ENCODE data around the gene SNX11.
"Not testable (repeated sequence)": the region's sequence is repeated elsewhere in the genome, so short reads cannot be mapped to it uniquely, and the experiment has no call there.

The SNX11 gene

GRCh38 chr17:48107137-48108055, at the start of gene SNX11:
Gene SNX11, plus strand, starts transcription at chr17:48107766. Its CDS starts 4,278 bp downstream, at chr17:48112044.
- DNase-seq = peak; percentile 94 to 96

GRCh38 chr17:48058393-48059124, 49.0 kb upstream of the SNX11 start:
- DNase-seq = no peak

- no peak for DNase-seq
Observed at GRCh38 chr17:48059125-48059668, 48.4 kb upstream of the SNX11 start.

- no peak for DNase-seq
Observed at GRCh38 chr17:48060249-48060648, 47.3 kb upstream of the SNX11 start.

- DNase-seq = no peak
Observed at GRCh38 chr17:48062273-48062672, 45.3 kb upstream of the SNX11 start.

GRCh38 chr17:48064638-48065037, 42.9 kb upstream of the SNX11 start:
- DNase-seq = no peak

- DNase-seq = no peak
Observed at GRCh38 chr17:48066192-48066591, 41.4 kb upstream of the SNX11 start.

- no peak for DNase-seq
Observed at GRCh38 chr17:48066656-48067055, 40.9 kb upstream of the SNX11 start.

GRCh38 chr17:48067245-48067644, 40.3 kb upstream of the SNX11 start:
- DNase-seq = no peak

- DNase-seq = not testable (repeated sequence)
Observed at GRCh38 chr17:48067808-48068207, 39.8 kb upstream of the SNX11 start.

GRCh38 chr17:48068491-48068961, 39.0 kb upstream of the SNX11 start:
- DNase-seq = no peak

- DNase-seq = no peak
Observed at GRCh38 chr17:48070195-48070594, 37.4 kb upstream of the SNX11 start.

- DNase-seq = no peak
Observed at GRCh38 chr17:48071654-48072053, 35.9 kb upstream of the SNX11 start.

GRCh38 chr17:48072811-48073210, 34.8 kb upstream of the SNX11 start:
- not testable (repeated sequence) for DNase-seq

- DNase-seq = not testable (repeated sequence)
Observed at GRCh38 chr17:48073566-48074094, 33.9 kb upstream of the SNX11 start.

- peak; percentile 10 to 52 for DNase-seq
Observed at GRCh38 chr17:48074322-48075081, 33.1 kb upstream of the SNX11 start.

- DNase-seq = not testable (repeated sequence)
Observed at GRCh38 chr17:48077152-48077551, 30.4 kb upstream of the SNX11 start.

GRCh38 chr17:48081858-48082257, 25.7 kb upstream of the SNX11 start:
- no peak for DNase-seq

- no peak for DNase-seq
Observed at GRCh38 chr17:48084932-48085331, 22.6 kb upstream of the SNX11 start.

- no peak for DNase-seq
Observed at GRCh38 chr17:48093341-48094045, 14.1 kb upstream of the SNX11 start.

- no peak for DNase-seq
Observed at GRCh38 chr17:48095611-48096010, 12.0 kb upstream of the SNX11 start.

GRCh38 chr17:48100160-48100559, 7.4 kb upstream of the SNX11 start:
- DNase-seq = no peak
